ENCODE measurements around the gene IP6K2.
A peak's percentile ranks its signal among the peaks of the same experiment; 100 is the strongest.

The IP6K2 gene

DNA sequence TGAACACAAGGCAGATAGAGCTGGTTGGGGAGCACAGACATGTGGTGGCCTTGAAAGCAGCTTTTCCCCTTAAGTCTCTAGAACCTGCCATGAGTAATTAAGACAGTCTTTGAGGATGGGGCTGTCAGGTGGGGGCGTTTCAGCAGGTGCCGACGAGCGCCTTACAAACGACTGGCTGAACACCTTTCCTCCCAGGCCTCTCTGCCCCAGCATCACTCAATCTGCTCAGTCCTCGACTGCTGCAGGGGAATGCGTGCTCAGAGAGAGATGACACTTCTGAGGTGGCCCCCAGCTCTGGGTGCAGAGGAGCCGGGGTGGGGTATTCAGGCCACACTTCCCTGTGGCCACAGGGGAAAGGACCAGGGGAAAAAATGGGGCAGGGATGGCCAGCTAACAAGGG, 23.2 kb downstream of the IP6K2 start:
- TF ChIP-seq JUND (IDR thresholded peaks at IDR 0.05; ENCODE audit: low read depth) = no peak
- DNase-seq (ENCODE audit: low read depth in 1 of 2, low spot score in 1 of 2) = no peak
- in situ Hi-C loops (cut with HindIII; ENCODE audit: low pct_unique_long_range_greater_than_20kb, low sequenced_read_pairs) = no loop called here

DNA sequence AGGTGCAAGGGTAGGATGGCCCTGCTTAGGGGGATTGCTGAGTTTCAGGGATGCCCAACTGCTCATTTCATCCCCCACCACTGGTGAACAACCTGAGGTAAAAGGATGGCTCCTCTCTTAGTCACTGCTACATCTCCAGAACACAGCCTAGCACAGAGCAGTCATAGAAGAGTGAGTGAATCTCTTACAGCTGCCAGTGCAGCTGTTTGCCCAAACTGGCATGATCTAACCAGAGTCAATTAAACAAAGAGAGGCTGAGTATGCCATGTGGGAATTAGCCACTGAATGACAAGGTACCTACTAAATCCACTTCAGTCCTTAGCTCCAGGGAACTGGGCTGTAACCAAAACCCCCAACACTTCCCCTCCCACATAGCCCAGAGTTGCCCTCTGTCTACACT, 24.5 kb downstream of the IP6K2 start:
- TF ChIP-seq JUND (IDR thresholded peaks at IDR 0.05; ENCODE audit: low read depth) = no peak
- DNase-seq (ENCODE audit: low read depth in 1 of 2, low spot score in 1 of 2) = no peak
- in situ Hi-C loops (cut with HindIII; ENCODE audit: low pct_unique_long_range_greater_than_20kb, low sequenced_read_pairs) = no loop called here

GRCh38 chr3:48690846-48691458, 26.1 kb downstream of the IP6K2 start:
- in situ Hi-C loops (cut with HindIII; ENCODE audit: low pct_unique_long_range_greater_than_20kb, low sequenced_read_pairs) = no loop called here
- TF ChIP-seq JUND (IDR thresholded peaks at IDR 0.05; ENCODE audit: low read depth) = no peak
- no peak for DNase-seq (ENCODE audit: low read depth in 1 of 2, low spot score in 1 of 2)

DNA sequence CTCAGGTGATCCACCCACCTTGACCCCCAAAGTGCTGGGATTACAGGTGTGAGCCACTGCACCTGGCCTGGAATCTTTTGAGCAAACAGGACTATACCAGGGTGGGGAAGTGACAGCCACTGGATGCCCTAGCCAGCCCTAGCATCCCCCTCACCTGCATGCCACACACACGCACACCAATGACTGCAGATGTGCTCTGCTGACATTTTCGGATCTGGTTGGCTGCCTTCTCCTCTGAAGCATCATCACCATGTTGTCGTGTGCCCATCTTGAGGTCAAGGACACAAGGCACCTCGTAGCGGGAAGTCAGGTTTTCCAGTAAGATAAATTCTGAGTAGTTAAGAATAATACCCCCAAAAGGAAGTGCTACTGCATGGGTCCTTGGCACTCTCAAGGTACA, 27.6 kb downstream of the IP6K2 start:
- TF ChIP-seq JUND (IDR thresholded peaks at IDR 0.05; ENCODE audit: low read depth) = no peak
- in situ Hi-C loops (cut with HindIII; ENCODE audit: low pct_unique_long_range_greater_than_20kb, low sequenced_read_pairs) = no loop called here
- no peak for DNase-seq (ENCODE audit: low read depth in 1 of 2, low spot score in 1 of 2)

DNA sequence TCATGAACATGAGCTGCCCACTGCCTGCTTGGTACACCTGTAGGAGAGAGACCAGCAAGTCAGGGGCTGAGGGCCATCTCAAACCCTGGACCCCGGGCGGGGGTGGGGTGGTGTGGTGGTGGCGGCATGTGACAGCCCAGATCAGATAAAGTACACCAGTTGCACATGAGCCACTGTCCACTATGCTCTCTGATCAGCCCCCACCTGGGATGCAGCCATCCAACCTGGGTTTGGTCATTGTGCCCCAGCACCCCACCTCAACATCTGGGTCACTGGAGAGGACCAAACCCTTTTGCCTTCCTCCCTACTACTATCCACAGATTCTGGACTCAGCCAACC, 28.3 kb downstream of the IP6K2 start:
- in situ Hi-C loops (cut with HindIII; ENCODE audit: low pct_unique_long_range_greater_than_20kb, low sequenced_read_pairs) = no loop called here
- TF ChIP-seq JUND (IDR thresholded peaks at IDR 0.05; ENCODE audit: low read depth) = no peak
- DNase-seq (ENCODE audit: low read depth in 1 of 2, low spot score in 1 of 2) = no peak

DNA sequence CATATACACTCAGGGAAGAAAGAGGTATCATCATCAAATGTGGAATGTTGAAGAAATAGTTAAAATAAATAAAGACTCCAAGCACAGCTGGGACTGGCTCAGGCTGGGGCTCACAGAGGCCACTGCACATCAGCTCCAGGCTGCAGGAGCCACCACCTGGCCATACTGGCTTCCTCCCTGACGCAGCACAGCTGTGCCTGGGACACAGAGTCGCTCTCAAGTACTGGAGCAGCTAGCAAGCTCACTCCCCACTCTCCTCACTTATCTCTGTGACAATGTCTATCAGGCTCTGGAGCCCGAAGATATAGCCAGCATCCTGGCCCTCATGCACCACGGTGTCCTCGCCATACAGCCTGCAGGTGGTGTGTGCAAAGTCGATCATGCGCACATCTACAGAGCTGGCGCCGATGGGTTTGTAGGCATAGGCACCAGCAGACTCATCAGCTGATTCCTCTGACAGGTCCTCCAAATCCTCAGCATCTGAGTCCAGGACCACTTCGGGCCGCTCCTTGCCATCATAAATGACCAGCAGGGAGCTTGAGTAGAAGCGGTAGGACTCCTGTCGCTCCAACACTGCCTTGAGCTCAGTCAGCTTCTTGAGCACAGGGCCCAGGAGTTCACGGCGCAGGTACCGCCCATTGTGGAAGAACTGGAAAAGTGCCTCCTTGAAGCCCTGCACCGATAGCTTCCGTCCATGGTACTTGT, 28.8 kb downstream of the IP6K2 start:
- no peak for DNase-seq (ENCODE audit: low read depth in 1 of 2, low spot score in 1 of 2)
- TF ChIP-seq JUND (IDR thresholded peaks at IDR 0.05; ENCODE audit: low read depth) = no peak
- in situ Hi-C loops (cut with HindIII; ENCODE audit: low pct_unique_long_range_greater_than_20kb, low sequenced_read_pairs) = no loop called here

GRCh38 chr3:48687220-48687678, 29.8 kb downstream of the IP6K2 start:
- in situ Hi-C loops (cut with HindIII; ENCODE audit: low pct_unique_long_range_greater_than_20kb, low sequenced_read_pairs) = no loop called here

DNA sequence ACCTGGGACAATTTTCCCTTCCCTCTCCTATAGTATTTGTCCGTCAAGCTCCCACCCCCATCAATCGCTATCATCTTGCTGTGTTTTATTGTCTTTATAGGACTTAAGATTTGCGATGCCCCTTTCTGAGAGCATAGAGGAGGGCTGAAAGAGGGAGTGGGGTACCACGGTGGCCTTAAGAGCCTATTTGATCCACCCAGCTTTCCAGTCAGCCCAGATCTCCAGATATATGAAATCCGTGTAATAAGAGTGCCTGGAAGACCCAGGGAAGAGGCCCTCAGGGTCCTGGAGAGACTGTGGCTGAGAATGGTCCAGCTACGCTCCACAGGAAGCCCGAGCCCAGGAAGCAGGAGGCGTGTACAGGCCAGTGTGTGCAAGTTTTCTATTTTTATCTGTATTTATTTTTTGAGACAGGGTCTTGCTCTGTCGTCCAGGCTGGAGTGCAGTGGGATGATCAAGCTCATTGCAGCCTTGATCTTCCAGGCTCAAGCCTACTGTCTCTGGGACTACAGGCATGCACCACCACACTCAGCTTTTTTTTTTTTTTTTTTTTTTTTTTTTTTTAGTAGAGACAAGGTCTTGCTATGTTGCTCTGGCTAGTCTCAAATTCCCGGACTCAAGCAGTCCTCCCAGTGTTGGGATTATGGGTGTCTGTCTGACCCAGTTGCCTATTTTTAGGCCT, 30.3 kb downstream of the IP6K2 start:
- TF ChIP-seq JUND (IDR thresholded peaks at IDR 0.05; ENCODE audit: low read depth) = no peak
- DNase-seq (ENCODE audit: low read depth in 1 of 2, low spot score in 1 of 2) = no peak
- in situ Hi-C loops (cut with HindIII; ENCODE audit: low pct_unique_long_range_greater_than_20kb, low sequenced_read_pairs) = no loop called here

More at GRCh38 chr3:48687220-48687678, 29.8 kb downstream of the IP6K2 start:
- DNase-seq (ENCODE audit: low read depth in 1 of 2, low spot score in 1 of 2) = no peak
- TF ChIP-seq JUND (IDR thresholded peaks at IDR 0.05; ENCODE audit: low read depth) = no peak

- in situ Hi-C loops (cut with HindIII; ENCODE audit: low pct_unique_long_range_greater_than_20kb, low sequenced_read_pairs) = no loop called here
- no peak for TF ChIP-seq JUND (IDR thresholded peaks at IDR 0.05; ENCODE audit: low read depth)
These were observed 31.2 kb downstream of the IP6K2 start, which contains the start of gene NCKIPSD for GRCh38 chr3:48685603-48686511. NCKIPSD (minus strand) TSS chr3:48685915; CDS start chr3:48685807, 108 bp downstream.

GRCh38 chr3:48685293-48685602, 31.8 kb downstream of the IP6K2 start:
- TF ChIP-seq JUND (IDR thresholded peaks at IDR 0.05; ENCODE audit: low read depth) = no peak
- DNase-seq (ENCODE audit: low read depth in 1 of 2, low spot score in 1 of 2) = no peak
- in situ Hi-C loops (cut with HindIII; ENCODE audit: low pct_unique_long_range_greater_than_20kb, low sequenced_read_pairs) = no loop called here

More at GRCh38 chr3:48685603-48686511, 31.2 kb downstream of the IP6K2 start, which contains the start of gene NCKIPSD:
- DNase-seq (ENCODE audit: low read depth in 1 of 2, low spot score in 1 of 2) = peak; percentile 80 to 87

- in situ Hi-C loops (cut with HindIII; ENCODE audit: low pct_unique_long_range_greater_than_20kb, low sequenced_read_pairs) = no loop called here
- no peak for DNase-seq (ENCODE audit: low read depth in 1 of 2, low spot score in 1 of 2)
- no peak for TF ChIP-seq JUND (IDR thresholded peaks at IDR 0.05; ENCODE audit: low read depth)
These were observed 32.4 kb downstream of the IP6K2 start for GRCh38 chr3:48684480-48685143.

DNA sequence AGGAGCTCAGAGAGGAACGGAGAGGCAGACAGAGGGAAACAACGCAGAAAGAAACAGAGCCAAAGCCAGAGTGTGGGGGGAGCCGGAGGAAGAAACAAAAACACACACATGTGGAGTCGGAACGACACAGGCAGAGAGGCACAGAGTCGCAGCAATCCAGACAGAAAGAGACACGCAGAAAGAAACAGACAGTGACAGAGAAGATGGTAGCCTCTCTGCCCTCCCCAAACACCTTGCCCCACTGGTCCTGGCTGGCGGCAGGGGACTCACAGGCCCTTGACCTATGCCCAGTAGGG, 33.0 kb downstream of the IP6K2 start:
- DNase-seq (ENCODE audit: low read depth in 1 of 2, low spot score in 1 of 2) = no peak
- no peak for TF ChIP-seq JUND (IDR thresholded peaks at IDR 0.05; ENCODE audit: low read depth)
- in situ Hi-C loops (cut with HindIII; ENCODE audit: low pct_unique_long_range_greater_than_20kb, low sequenced_read_pairs) = no loop called here
